NCI-H187 (cell line): ENCODE data around the gene PSMF1.

Experiments
- DNase-seq, 2 experiments: peaks; one replicate each; lab custom pipeline; 2025; lab: John Stamatoyannopoulos, UW

PSMF1 gene

DNA sequence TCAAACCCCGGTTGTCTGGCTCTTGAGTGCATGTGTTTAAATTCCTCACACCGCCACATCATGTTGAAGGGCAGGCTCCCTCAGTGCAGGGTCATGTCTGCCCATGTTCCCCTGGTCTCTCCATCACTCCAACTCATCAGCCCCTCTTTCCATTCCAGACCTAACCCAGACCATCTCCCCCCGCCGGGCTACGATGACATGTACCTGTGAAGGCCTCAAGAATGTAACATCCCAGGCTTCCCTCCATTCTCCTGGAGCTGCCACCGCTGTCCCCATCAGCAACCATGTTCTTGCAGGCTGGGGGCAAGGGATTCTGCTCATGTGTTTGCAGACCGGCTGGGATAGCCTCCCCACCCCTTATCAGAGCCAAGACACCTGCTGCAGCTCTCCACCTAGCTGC, 46.5 kb downstream of the PSMF1 start:
- no peak for DNase-seq

DNA sequence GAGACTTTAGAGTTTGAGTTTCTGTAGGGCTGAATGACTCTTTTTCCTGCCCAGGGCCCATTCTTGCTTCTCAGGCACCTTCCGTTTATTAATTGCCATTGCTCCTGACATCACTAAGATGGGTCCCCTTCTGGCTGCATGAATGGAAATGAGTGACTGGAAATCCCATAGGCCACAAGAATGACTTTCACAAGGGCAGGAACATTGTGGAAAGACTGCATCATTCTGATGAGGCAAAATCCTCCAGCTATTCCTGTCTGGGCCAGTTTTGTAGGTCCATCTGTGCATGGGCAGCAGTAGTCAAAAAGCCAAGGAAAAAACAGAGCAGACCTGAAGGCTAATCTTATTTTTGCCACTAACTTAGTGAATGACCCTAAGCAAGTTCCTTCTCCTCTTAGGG, 47.1 kb downstream of the PSMF1 start:
- DNase-seq = no peak

DNA sequence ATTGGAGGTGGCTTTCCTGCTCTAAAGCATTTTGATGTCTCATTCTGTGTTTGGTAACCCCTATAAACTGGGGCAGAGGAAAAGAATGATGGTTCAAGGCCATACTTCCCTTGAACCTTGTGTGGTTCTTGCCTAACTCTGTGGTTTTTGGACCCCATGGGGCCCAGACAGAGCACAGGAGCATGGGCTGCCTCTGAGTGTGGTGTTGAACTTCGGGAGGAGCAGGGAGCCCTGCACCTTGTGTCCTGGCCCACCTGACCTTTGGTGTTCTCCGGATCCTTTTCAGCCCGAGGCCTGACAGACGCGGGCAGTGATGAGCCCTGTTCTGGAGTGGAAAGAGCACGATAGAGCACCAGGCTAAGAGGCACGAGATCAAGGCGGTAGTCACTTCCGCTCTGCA, 47.5 kb downstream of the PSMF1 start:
- DNase-seq = no peak

DNA sequence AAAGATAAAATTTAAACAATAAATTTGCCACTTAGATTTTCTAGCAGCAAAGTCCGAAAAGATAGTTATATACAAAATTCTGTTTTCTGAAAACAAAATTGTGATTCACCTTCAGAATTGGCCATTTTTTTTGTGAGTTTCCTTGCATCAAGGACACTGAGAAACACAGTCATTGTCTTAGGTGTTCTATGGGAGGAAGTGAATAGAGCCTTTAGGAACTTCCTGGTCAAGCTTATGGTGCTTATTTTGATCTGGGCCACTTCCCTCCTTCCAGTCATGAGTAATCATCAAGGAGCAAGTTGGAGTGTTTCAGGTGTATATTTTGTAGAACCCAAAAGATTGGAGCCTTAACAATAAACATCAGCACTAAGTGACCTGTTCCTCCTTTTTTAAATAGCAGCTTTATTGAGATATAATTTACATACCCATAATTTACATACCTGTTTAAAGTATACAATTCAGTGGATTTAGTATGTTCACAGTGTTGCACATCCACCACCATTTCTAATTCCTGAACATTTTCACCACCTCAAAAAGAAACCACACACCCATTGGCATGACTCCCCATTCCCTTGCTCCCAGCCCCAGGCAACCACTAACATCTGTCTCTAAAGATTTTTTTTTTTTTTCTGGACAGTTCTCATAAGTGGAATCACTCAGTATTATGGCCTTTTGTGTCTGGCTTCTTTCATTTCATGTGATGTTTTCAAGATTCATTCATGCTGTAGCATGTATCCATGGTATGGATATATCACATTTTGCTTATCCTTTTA, 48.7 kb downstream of the PSMF1 start:
- no peak for DNase-seq

DNA sequence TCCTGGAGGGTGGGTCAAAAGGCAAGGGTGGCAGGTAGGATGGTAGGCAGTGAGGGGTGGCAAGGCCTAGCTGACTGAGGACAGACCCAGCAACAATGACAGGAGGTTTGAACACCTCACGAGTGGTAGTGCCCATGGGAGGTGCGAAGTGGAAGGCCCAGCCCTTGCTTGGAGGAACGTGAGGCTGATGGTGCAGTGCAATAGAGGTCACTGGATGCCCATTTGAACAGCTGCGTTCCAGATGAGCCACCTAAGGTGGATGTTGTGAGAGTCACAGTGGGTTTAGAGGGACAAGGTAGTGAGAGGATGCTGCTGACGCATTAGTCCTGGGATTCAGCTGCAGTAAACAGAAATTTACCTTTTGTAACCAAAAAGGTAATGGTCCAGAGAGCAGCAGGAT, 50.8 kb downstream of the PSMF1 start:
- no peak for DNase-seq

DNA sequence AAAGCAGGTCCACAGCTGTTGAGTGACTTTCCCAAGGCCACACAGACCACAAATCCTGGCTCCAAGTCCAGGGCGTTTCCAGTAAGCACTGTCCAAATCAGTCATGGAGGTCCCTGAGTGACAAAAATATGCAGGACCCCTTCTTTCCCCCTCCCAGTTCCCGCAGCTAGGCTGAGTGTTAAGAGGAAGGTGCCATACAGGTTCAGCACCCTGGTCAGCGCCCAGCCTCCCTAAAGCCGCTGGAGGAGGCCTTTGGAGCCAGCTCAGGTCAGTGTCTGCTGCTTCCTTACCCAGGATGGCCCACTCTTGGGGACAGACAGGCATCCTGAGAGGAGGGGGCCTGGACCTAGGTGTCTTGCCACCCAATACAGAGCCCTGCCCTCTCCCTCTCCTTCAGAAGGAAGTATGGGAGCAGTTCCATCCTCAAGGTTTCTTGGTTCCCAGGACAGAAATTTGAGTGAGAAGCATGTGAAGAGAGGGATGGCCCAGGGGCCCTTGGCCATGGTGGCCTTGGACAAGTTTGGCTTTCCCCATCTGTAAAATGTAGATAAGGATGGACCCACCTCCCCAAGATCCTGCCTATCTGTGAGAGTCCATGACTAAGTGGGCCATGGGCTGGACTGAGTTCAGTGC, 53.2 kb downstream of the PSMF1 start:
- no peak for DNase-seq

DNA sequence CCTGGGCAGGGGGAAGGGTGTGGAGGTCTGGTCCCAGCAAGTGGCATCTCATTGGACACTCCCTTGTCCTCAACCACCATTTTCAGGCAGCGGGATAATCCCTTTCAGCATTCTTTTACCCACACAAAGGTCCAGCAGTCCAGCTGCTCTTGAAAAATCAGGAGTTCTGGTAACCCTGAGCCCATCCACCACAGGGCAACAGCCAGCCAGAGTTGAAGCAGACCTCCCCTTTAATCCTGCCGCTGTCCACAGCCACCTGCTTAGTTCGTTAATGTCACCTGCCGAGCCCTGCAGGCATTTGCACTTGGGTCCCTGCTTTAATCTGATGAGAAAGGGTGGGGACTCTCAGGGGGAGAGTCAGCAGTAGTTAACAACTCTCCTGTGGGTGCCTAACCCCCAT, 55.3 kb downstream of the PSMF1 start:
- DNase-seq = no peak

DNA sequence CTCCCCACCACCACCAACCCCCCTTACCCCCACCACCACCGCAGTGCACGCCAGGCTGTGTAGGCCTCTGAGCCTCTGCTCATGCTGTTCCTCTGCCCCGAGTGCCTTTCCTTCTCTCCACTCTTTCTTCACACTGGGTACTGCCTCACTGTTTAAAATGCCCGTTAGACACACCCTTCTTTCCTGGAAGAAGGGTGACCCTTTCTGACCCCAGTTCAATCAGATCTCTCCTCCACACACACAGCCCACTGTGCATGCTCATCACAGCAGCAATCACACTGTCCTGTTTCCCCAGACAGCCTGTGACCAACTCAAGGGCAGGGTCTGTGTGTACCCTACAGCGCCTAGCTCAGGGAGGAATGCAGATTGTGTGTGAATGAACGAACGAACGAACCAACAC, 56.4 kb downstream of the PSMF1 start:
- DNase-seq = no peak

DNA sequence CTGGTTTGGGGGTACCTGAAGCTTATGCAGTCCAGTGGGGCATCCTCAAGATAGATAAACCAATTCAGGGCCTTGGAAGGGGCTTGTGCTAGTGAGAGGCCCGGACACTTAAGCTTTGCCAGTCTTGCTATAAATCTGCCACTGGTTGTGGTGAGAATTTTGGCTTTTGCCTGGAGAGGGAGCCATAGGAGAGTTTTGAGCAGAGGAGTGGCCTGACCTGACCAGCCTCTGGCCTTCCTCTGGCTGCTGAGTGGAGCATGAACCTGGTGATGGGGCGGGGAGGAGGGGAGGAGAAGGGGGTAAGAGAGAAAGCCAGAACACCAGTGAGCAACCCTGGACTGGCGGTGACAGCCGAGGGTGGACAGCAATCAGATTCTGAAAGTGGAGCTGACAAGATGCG, 59.3 kb downstream of the PSMF1 start:
- DNase-seq = no peak

DNA sequence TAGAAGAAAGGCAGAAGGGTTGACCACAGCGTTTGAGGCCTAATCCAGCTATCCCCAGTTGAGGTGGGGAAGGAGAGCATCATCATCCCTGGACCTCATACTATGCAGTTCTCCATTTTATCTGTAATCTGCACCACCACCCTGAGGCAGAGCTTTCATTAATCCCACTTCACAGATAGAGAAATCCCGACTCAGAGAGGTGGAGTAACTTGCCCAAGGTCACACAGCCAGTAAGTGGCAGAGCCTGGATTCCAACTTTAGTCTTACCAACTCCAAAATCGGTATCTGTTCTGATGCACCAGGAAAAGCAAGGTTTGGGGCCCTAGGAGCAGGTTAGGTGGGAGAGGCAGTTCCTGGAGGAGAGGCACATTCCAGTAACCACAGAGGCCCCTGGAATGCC, 59.7 kb downstream of the PSMF1 start:
- DNase-seq = no peak

DNA sequence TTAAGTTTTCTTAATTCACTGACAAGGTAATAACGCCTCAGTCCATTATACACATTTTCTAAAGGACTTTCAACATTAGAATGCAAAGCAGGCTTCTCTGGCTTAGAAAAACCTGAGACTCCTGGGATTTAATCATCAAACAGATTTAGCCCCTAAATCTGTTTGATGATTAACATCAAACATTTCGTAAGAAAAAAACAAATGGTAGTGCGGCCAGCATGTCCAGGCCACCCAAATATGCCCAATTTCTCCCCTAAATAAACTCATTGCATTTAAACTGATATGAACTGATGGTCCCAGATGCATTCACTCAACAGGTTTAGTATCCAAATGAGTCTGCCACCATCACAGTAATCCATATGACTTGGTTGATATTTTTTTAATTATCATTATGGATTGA, 60.2 kb downstream of the PSMF1 start:
- no peak for DNase-seq

DNA sequence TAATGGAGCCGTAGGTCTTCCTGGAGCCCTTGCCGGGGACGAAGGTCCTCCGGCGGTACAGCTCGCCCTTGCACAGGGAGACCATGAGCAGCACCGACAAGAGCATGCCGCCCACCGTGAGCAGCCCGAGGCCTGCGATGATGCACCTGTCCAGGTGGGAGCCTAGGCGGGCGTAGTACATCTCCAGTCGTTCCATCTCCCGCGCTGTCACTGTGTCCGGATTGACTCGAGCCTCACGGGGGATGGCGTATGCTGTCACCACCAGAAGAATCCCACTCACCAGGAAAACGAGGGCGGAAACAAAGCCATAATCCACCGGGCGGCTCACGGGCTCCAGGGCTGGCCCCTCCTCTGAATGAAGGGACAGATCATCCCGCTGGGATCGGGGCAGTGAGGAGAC, 62.5 kb downstream of the PSMF1 start:
- no peak for DNase-seq

DNA sequence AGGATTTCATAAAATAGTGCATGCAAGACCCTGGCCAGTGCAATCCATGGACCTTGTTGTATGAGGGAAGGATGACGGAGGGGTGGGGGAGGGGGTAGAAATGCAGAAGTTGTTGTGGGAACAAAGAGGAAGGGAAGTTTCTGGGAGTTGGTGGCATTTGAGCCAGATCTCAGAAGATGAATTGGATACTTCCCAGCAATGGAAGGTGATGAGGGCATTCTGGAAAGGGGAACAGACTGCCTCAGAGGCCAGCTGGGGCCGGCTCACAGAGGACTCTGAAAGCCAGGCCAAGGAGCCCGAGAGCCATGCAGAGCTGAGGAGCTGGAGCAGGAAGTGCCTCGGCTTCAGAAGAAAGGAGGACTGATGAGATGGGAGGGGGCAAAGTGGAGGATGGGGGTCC, 63.7 kb downstream of the PSMF1 start:
- no peak for DNase-seq

DNA sequence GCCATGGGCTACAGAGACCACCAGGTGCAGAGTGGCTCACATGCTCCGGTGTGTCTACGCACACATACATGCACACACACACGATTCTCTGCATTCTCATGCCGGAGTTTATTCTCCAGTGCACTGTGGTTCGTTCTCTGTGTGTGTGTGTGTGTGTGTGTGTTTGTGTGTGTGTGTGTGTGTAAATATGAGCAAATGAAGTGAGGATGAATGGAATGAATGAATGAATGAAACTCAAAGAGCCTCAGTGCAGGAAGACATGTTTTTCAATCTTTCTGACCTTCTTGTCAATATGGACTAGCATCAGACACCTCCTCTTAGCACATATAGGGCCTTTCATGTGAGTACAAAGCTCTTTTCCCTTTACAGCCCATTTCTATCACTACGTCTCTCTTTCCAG, 64.8 kb downstream of the PSMF1 start:
- no peak for DNase-seq

DNA sequence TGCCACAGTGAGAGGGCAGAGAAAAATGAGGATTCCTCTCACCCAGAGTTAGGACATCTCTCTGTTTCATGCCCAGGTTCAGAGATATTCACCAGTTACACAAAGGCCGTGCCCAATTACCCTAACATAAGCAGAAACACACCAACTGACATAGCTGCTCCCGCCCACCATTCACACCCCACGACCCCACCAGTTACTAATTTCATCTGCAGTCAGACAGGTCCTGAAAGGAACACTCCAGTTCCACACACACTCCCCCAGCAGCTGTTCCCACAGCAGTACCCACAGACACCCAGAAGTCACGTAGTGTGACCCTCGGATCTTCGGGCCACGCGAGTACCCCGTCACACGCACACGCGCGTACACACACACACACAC, 65.8 kb downstream of the PSMF1 start:
- DNase-seq = no peak

DNA sequence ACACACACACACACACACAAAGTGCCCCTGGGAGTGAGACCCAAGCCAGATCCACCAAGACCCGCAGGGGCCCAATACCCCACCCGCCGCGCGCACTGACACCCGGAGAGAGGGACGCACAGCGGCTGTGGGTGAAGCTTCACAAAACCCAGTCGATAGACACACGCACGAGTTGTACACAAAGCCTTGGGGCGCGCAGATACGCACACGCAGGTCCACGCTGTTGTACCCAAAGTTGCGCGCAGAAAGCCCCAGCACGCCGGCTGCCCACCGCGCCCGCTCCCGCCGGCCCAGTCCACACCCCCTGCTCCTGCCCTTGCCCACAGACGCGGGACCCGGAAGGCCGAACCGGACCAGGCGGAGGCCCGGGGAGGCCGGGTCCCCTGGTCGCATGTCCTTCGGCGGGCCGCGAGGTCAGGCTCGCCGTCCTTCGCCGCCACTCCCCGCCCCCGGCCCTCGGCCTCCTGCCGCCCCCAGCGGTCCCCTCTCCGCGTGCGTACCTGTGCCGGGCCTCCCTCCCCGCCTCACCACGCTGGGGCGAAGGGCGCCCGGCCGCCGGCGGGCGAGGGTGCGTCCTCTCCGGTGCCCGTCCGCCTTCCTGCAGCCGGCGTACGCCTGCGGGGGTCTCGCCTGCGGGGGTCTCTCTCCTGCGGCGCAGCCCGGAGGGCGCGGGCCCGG, 66.4 kb downstream of the PSMF1 start, which contains the start of gene TMEM74B:
TSS of gene TMEM74B (minus strand) at position 344 of the 678 bp plus-strand sequence. CDS start 1,180 bp downstream, outside the sequence.
- no peak for DNase-seq

DNA sequence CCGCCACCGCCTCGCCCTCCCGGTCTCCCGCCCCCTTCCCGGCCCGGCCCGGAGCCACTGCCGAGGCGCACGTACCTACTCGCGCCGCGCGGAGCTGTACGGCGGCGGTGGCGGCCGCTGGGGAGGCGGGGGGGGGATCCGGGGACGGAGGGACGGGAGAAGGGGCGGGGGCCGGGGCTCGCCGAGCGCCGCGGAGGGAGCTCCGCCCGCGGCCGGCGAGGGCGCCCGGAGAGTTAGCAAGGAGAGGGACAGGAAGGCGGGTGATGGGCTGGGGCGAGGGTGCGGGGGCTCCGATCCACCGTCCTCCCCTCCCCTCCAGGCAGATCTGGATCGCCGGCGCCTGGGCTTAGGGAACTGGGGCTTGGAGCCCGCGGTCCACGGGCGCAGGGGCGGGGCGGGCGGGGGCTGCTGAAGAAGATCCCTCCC, 66.9 kb downstream of the PSMF1 start:
- no peak for DNase-seq

DNA sequence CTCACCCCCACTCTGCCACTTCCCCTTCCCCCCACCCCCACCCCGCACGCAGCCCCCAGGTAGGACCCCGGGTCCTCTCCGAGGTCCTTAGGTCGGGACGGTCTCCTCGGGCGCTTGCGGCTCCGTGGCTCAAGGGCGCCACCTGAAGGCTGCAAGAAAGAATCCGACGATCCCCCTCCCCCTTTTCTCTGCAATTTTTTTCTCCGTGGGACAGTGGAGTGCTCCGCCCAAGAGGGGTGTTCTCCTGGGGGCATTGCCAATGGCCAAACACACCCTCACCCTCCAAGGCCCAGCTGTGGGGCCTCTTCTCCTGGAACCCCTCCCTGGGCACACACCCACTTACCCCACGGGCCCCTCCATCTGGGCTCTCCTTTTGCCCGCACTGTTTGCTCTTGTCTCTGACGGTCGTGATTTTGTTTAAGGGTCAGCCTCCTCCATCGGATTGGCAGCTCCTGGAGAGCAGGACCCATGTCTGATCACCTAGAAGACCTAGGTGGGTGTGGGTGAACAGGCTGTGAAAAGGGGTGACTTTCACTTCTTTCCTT, 67.5 kb downstream of the PSMF1 start:
- no peak for DNase-seq

DNA sequence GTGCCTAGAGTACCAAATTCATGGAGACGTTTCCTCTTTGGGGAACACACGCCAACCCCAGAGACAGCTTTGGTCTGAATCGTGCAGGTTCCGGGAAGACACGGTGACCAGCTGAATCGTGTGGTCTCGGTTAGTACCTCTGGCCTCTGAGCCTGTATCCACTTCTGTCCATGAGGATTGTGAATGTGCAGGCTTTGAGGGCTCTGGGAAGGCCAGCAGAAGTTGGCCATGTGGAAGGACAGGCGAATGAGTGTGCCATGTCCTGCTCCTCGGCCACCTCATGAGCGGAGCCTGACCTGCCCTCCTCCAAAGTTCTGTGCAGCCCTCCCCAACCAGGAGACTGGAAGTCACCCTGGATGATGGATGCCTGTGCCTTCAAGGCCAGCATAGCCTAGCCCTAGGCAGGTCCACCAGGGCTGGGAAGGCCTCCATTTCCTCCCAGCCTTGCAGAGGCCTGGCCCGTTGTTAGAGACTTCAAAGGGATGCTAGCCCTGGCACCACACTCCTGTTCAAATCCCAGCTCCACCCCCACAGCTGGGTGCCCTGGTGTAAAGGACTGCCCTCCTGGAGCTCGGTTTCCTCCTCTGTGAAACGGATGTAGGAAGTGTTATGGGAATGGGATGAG, 68.1 kb downstream of the PSMF1 start:
- DNase-seq = no peak

DNA sequence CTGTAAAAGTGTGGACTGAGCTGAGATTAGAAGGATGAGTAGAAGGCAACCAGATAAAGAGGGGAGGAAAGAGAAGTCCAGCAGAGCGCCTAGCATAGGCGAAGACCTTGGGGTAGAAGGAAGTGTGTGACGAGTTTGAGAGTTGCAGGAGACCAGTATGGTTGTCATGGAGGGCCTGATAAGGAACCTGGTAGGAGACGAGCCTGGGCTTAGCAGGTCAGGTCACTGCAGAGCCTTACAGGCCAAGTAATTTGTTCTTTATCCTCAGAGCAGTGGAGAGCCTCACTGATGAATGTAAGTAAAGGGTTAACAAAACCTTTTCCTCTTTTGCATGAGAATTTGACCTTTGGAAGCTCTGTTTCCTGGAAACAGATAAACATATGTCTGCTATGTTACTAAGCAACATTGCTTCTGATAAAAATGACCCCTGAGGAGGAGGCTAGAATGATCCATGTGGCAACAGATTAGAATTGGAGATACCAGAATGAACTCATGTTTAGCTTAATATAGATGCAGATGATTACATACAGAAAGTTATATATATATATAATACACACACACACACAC, 69.3 kb downstream of the PSMF1 start:
- no peak for DNase-seq

DNA sequence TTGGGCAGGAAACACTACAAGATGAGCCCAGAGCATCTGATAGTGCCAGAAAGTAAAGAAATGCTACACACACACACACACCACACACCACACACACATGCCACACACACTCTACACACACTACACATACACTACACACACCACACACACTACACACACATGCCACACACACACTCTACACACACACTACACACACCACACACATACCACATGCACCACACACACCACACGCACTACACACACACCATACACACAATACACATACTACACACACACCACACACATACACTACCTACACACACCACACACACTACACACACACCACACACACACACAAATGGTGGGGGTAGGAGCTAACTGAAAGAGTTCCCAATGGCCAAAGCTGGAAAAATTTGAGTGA, 69.9 kb downstream of the PSMF1 start:
- no peak for DNase-seq

DNA sequence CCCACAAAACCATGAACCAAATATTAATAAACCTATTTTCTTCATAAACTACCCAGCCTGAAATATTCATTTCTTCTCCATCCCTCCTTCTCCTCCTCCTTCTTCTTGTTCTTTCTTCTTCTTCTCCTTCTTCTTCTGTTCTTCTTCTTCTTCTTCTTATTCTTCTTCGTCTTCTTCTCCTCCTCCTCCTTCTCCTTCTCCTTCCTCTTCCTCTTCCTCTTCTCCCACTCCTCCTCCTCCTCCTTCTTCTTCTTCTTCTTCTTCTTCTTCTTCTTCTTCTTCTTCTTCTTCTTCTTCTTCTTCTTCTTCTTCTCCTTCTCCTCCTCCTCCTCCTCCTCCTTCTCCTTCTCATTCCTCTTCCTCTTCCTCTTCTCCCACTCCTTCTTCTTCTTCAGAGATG, 71.4 kb downstream of the PSMF1 start:
- no peak for DNase-seq
